IgD-negative memory B cell (primary cell): Measurements from ENCODE around the gene STRADA. TPM values are rescaled to one million over a fixed set of nuclear protein-coding genes. Genes with fewer than 3 reads are reported as not detected.
A peak's percentile ranks its signal among the peaks of the same experiment; 100 is the strongest.

Experiments used
- H3K27ac Mint-ChIP-seq, 3 donors: one replicate each; pipeline ENCODE4 v1.8.0; 2020 to 2022; ENCODE audit warnings: mild to moderate bottlenecking in 3 of 3, mixed read lengths in 3 of 3, moderate library complexity in 1 of 3
- H3K27me3 Mint-ChIP-seq: one replicate; pipeline ENCODE4 v1.8.0; 2021; ENCODE audit warnings: mixed read lengths
- H3K36me3 Mint-ChIP-seq: one replicate; pipeline ENCODE4 v1.8.0; 2020; ENCODE audit warnings: mild to moderate bottlenecking, mixed read lengths
- H3K4me1 Mint-ChIP-seq, 3 donors: one replicate each; pipeline ENCODE4 v1.8.0; 2020 to 2022; ENCODE audit warnings: mixed read lengths in 3 of 3, mild to moderate bottlenecking in 1 of 3
- H3K4me3 Mint-ChIP-seq, 4 donors: one replicate each; pipeline ENCODE4 v1.8.0; 2020 to 2022; ENCODE audit warnings: mild to moderate bottlenecking in 4 of 4, mixed read lengths in 4 of 4, moderate library complexity in 3 of 4
- H3K9me3 Mint-ChIP-seq, 3 donors: one replicate each; pipeline ENCODE4 v1.8.0; 2020 to 2021; ENCODE audit warnings: mixed read lengths in 3 of 3, mild to moderate bottlenecking in 1 of 3
- polyA plus RNA-seq: library from polyadenylated mRNA; unstranded; fragments of 300-500 nt; fragmentation: Illumina TruSeq; gene quantifications from one replicate; pipeline ENCODE4 v1.2.3, GENCODE V29; 2021

The STRADA gene
- polyA plus RNA-seq, 1 donor from 2014 or later = 24.9 TPM

DNA sequence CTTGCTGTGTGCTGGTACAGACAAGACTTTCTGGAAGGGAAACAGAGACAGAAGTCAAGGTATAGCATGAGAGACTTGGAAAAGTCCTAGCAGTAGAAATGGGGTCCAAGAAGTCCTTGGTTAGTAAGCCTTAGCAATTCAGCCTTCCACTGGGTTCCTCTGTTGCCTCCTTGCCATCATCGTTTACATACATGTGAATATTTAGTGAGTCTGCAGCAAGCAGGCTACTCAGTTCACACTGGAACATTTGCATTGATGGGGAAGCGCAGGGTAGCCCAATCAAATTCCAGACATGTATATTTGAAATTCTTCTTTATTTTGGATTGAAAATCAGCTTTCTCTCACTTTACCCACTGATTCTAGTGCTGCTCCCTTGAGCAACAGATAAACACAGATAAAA is 68.7 kb downstream of the STRADA start:
- Mint-ChIP-seq H3K4me3 (no peak overlapping the region), H3K27ac (no peak overlapping the region), H3K36me3 (peaks cover 2% of the 10 kb centered on the region), H3K9me3 (no peaks in the 10 kb centered on the region), H3K4me1 (peaks cover 10 to 17% (median 12%) of the 10 kb centered on the region in 3 donors), H3K27me3 (no peaks in the 10 kb centered on the region)

GRCh38 chr17:63665527-63666214 is 75.9 kb downstream of the STRADA start:
- Mint-ChIP-seq H3K4me1 (peaks cover 21 to 34% (median 32%) of the 10 kb centered on the region in 3 donors), H3K4me3 (peak overlapping the region; percentile 13 to 83 (median 58)), H3K27me3 (no peaks in the 10 kb centered on the region), H3K36me3 (peaks cover 11% of the 10 kb centered on the region), H3K9me3 (no peaks in the 10 kb centered on the region), H3K27ac (peak overlapping the region in 2 of 3 donors; percentile 39 to 95)

DNA sequence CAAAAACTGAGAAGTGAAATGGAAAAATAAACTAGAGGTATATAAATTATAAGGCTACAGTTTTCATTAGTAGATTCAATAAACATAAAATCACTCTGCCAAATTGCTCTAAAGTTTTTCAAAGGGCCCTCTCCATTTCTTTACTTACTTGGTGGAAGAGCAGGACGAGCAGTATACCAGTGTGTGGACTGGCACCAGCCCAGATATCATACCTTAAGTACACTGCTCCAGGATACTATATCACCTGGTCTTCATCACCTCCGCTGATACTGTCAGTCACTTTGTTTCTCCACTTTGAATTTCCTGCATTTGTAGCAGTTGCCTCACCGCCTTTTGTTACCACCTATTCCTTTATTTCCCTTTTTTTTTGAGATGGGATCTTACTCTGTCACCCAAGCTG is 81.7 kb downstream of the STRADA start:
- no peak overlapping the region for H3K27ac Mint-ChIP-seq
- H3K36me3 Mint-ChIP-seq = peaks cover 12% of the 10 kb centered on the region
- no peaks in the 10 kb centered on the region for H3K9me3 Mint-ChIP-seq
- H3K4me1 Mint-ChIP-seq = peaks cover 3 to 5% (median 5%) of the 10 kb centered on the region in 3 donors
- no peaks in the 10 kb centered on the region for H3K27me3 Mint-ChIP-seq
- peak overlapping the region in 1 of 4 donors; percentile 75 for H3K4me3 Mint-ChIP-seq

GRCh38 chr17:63658366-63658765 is 83.2 kb downstream of the STRADA start:
- Mint-ChIP-seq H3K4me3 (no peak overlapping the region), H3K9me3 (no peaks in the 10 kb centered on the region), H3K27me3 (no peaks in the 10 kb centered on the region), H3K4me1 (peaks cover 0 to 4% (median 0%) of the 10 kb centered on the region in 3 donors), H3K36me3 (peaks cover 9% of the 10 kb centered on the region), H3K27ac (no peak overlapping the region)

- Mint-ChIP-seq H3K27me3 (no peaks in the 10 kb centered on the region), H3K27ac (no peak overlapping the region), H3K4me3 (no peak overlapping the region), H3K36me3 (peaks cover 9% of the 10 kb centered on the region), H3K9me3 (no peaks in the 10 kb centered on the region), H3K4me1 (peaks cover 0 to 4% (median 0%) of the 10 kb centered on the region in 3 donors)
Measured at GRCh38 chr17:63657786-63658185, 83.8 kb downstream of the STRADA start.

- Mint-ChIP-seq H3K27ac (no peak overlapping the region), H3K4me3 (no peak overlapping the region), H3K4me1 (peaks cover 0 to 6% (median 4%) of the 10 kb centered on the region in 3 donors), H3K9me3 (no peaks in the 10 kb centered on the region), H3K36me3 (peaks cover 6% of the 10 kb centered on the region), H3K27me3 (no peaks in the 10 kb centered on the region)
Measured at GRCh38 chr17:63653050-63653449, 88.5 kb downstream of the STRADA start.

Other genes starting within 250 kb of the STRADA start
- not detected for gene KCNH6, start 218.4 kb downstream of the STRADA start, polyA plus RNA-seq
- 72.0 TPM for gene DCAF7, start 191.3 kb downstream of the STRADA start, polyA plus RNA-seq
- 19.5 TPM for gene TACO1, start 140.9 kb downstream of the STRADA start, polyA plus RNA-seq
- gene MAP3K3, start 119.4 kb downstream of the STRADA start, polyA plus RNA-seq = 22.5 TPM
- 845 TPM for gene LIMD2, start 41.7 kb downstream of the STRADA start, polyA plus RNA-seq
- 36.7 TPM for gene CCDC47, start 31.8 kb upstream of the STRADA start, polyA plus RNA-seq
- 16.2 TPM for gene DDX42, start 32.4 kb upstream of the STRADA start, polyA plus RNA-seq
- 139 TPM for gene PSMC5, start 85.6 kb upstream of the STRADA start, polyA plus RNA-seq
- 28.7 TPM for gene FTSJ3, start 85.9 kb upstream of the STRADA start, polyA plus RNA-seq
- gene SMARCD2, start 100.9 kb upstream of the STRADA start, polyA plus RNA-seq = 96.1 TPM
- gene CSH2, start 131.9 kb upstream of the STRADA start, polyA plus RNA-seq = not detected
- gene GH2, start 140.1 kb upstream of the STRADA start, polyA plus RNA-seq = not detected
- not detected for gene CSH1, start 154.8 kb upstream of the STRADA start, polyA plus RNA-seq
- gene CSHL1, start 169.5 kb upstream of the STRADA start, polyA plus RNA-seq = not detected
- 2.0 TPM for gene GH1, start 177.0 kb upstream of the STRADA start, polyA plus RNA-seq
- 1,452 TPM for gene CD79B, start 190.5 kb upstream of the STRADA start, polyA plus RNA-seq
- 0.10 TPM for gene SCN4A, start 231.1 kb upstream of the STRADA start, polyA plus RNA-seq